Ovary (tissue), 3 donors: ENCODE results near the gene QRFPR.

Source experiments
- EP300 ChIP-seq: sonication (generic); formaldehyde crosslinking; IDR thresholded peaks from one replicate; pipeline ENCODE4 v1.6.1; 2017; ENCODE audit warnings: antibody characterized with exemption
- POLR2A ChIP-seq: fragments of 450-650 bp; IDR thresholded peaks from one replicate; pipeline ENCODE4 v1.6.1; 2017; ENCODE audit warnings: antibody characterized with exemption, mild to moderate bottlenecking, moderate library complexity
- TF ChIP-seq, protein P1 (sequence below), 3 donors: fragments of 450-650 bp in 2 of 3; fragments of 200-600 bp in 1 of 3; IDR thresholded peaks; one replicate each; pipeline versions ENCODE4 v1.5.1 to v1.8.0; 2016 to 2022; ENCODE audit warnings: antibody characterized with exemption in 3 of 3, mild to moderate bottlenecking in 1 of 3
- donor health status: DM: no; HTN: no; CAD: no.

DNA sequence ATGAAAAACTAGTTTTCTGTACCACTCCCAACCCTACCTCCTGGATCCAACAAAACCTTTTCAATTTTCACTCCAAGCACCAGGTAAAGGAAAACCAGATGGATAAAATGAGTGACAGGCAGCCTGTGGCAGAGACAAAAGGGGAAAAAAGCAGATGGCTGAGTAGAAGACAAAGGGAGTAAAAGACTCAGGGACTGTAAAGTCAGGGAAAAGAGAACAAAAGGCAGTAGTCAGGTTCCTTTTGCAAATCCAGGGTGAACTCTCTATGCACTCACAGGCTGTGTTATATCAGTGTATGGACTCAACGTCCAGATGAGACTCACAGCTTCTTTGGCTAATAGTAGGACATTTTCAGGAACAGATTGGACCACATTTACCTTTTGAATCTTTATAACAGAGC lies 54.2 kb downstream of the QRFPR start:
- TF ChIP-seq, protein P1, sequence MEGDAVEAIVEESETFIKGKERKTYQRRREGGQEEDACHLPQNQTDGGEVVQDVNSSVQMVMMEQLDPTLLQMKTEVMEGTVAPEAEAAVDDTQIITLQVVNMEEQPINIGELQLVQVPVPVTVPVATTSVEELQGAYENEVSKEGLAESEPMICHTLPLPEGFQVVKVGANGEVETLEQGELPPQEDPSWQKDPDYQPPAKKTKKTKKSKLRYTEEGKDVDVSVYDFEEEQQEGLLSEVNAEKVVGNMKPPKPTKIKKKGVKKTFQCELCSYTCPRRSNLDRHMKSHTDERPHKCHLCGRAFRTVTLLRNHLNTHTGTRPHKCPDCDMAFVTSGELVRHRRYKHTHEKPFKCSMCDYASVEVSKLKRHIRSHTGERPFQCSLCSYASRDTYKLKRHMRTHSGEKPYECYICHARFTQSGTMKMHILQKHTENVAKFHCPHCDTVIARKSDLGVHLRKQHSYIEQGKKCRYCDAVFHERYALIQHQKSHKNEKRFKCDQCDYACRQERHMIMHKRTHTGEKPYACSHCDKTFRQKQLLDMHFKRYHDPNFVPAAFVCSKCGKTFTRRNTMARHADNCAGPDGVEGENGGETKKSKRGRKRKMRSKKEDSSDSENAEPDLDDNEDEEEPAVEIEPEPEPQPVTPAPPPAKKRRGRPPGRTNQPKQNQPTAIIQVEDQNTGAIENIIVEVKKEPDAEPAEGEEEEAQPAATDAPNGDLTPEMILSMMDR (IDR thresholded peaks at IDR 0.05): no peak
- TF ChIP-seq EP300: no peak
- no peak for TF ChIP-seq POLR2A
